Left hindlimb (tissue), 1 donor: ENCODE data around the gene SLC22A4.

Experiments
- DNase-seq: peaks from one replicate; pipeline ENCODE4 v3.0.0-alpha.2; 2018

Gene SLC22A4

GRCh38 chr5:132300577-132301343 lies 6.6 kb downstream of the SLC22A4 start:
- no peak for DNase-seq

GRCh38 chr5:132301344-132302271 lies 7.4 kb downstream of the SLC22A4 start:
- DNase-seq = no peak

DNA sequence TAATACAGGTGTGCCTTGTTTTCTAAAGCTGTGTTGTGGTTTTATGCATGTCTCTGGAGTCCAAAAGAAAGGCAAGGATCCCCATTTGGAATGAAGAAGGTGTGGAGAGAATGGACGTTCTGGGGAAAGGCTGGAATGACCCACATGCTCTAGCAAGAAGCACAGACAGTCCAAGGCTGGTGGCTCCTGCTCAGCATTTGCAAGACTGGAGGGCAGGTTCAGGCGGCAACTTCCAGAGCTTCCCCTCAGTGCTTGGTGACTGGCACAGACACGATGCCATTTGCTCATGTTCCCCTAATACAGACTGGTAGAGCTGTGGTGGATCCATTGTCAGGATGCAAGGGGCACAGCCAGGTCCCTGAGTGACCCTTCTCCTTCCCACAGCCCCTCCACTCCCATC lies 8.2 kb downstream of the SLC22A4 start:
- no peak for DNase-seq

- no peak for DNase-seq
These were observed 9.4 kb downstream of the SLC22A4 start for GRCh38 chr5:132303589-132303988.

DNA sequence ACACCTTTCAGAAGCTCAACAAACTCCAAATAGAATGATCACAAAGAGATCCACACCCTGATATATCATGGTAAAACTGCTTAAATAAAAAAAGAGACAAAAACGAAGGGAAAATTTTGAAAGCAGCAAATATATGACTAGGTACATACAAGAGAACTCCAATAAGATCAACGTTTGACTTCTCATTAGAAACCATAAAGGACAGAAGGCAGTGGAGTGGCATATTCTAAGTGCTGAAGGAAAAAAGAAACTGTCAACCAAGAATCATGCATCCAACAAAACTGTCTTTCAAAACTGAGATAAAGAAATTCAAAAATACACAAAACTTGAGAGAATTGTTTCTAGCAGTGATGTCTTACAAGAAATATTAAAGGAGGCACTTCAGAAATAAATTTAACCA lies 11.2 kb downstream of the SLC22A4 start:
- DNase-seq = no peak

- no peak for DNase-seq
These were observed 14.5 kb downstream of the SLC22A4 start for GRCh38 chr5:132308701-132309100.

DNA sequence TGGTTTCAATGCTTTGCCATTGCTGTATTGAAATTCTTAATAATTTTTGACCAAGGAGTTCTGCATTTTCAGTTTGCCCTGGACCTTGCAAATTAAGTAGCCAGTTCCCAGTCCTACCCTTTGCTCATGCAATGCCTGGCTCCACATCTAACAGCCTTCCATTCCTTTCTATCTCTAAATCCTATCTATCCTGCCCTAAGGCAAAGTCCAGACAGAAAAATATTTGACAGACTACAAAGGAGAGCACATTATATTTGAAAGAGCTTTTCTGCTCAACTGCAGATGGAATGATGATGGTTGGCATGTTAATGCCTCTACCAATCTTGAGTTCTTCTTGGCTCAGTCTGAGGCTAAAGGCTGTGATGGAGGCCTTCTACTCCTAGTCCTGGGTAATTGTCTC lies 15.5 kb downstream of the SLC22A4 start:
- no peak for DNase-seq

GRCh38 chr5:132310141-132310834 lies 16.1 kb downstream of the SLC22A4 start:
- no peak for DNase-seq

DNA sequence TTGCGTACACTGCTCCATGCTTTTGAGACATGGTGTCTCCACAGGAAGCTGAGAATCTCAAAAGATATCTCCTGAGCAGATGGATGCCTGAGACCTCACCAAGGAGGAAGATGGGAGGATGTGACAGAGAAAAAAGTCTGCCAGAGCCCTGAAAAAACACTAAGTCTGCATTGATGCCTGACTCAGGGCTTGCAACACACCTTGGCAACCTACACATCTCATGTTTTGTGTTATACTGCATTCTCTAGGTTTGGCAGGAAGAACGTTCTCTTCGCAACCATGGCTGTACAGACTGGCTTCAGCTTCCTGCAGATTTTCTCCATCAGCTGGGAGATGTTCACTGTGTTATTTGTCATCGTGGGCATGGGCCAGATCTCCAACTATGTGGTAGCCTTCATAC lies 19.2 kb downstream of the SLC22A4 start:
- no peak for DNase-seq

DNA sequence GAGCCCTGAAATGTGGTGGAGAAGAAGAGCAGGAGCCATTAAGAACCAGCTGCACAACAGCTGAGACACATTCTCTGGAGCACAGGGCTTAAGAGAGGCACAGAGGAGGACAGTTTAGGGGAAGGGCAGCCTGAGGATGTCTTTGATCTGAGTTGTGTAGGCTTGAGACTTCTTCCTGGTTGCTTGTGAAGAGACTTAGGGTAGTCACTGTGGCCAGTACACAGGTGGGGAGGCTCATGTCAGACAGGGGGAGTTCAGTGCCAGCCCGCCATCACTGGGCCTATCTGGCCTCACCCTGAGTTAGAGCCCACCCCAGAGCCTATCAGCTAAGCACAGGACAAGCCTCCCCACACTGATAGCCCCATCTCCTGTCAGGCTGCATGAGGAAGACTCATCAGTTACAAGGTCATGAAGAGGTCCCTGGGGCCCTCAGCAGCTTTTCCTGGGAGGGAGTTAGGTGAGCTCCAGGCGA lies 19.8 kb downstream of the SLC22A4 start:
- DNase-seq = no peak

DNA sequence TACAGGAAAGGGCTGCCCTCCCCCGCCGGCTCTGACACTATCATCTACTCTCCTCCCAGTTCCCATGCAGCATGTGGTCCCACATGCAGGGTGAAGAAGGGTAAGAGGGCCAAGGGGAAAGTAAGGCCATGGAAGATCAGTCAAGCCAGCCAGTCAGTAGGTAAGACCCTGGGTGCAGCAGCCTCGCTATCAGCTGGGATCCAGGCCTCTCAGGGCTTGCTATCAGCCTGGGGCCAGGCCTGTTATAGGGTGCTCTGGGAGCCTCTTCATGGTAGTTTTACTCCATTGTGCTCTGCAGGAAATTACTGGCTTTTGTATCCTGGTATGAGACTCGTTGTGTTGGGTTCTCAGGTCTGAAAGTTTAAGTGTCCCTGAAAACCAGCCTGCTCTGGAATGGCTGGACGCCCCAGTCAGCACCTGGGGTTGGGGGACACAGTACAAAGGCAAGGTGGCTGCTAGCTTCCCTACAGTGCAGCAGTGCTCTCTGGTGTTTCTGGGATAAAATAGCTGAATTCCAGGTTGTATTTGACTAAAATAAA lies 21.4 kb downstream of the SLC22A4 start:
- DNase-seq = no peak

GRCh38 chr5:132319975-132320374 lies 25.8 kb downstream of the SLC22A4 start:
- DNase-seq = no peak

DNA sequence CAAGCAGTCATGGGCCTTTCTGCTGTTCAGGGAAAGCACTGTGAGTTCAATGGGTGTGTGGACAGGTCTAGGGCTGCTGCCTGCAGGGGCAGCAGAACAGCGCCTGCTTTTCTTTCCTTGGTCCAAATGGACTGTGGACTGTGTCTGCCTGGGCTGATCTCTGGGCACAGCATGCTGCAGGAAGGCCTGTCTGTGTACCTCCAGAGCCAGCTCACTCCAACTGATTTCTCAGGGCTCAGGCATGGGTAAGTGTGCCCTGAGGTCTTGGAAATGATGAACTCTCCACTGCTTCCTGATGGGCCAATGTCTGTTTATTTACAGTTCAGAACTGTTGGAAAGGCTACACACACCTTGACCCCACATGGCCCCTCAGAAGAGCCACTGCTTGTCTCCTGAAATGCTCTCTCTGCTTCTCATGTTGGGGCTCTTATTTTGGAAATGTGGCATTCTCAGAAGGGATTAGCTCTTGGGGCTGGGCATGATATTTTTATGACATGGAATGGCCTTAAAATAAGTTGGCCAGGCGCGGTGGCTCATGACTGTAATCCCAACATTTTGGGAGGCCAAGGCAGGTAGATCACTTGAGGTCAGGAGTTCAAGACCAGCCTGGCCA lies 27.0 kb downstream of the SLC22A4 start:
- no peak for DNase-seq

- DNase-seq = no peak
These were observed 28.1 kb downstream of the SLC22A4 start for GRCh38 chr5:132322266-132322665.

DNA sequence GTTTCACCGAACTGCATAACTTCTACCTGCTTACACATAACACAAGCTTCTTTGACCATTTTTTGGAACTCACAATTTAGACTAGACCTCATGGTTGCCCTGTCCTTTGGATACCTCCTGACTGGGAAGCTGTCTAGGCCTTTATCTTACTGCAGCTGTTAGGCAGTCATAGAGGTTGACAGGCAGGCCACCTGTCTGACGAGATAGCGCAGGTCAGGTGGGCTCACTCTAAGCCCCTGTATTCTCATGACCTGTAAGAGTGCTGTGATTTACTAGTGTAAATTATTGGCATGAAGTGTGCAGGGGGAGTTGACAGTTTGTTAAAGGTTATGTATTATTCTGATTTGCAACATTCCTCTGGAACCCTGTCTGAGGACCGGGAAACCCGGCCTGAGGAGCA lies 29.0 kb downstream of the SLC22A4 start:
- DNase-seq = no peak

- no peak for DNase-seq
These were observed 31.5 kb downstream of the SLC22A4 start for GRCh38 chr5:132325691-132326090.

GRCh38 chr5:132327252-132327955 lies 33.2 kb downstream of the SLC22A4 start:
- DNase-seq = no peak

DNA sequence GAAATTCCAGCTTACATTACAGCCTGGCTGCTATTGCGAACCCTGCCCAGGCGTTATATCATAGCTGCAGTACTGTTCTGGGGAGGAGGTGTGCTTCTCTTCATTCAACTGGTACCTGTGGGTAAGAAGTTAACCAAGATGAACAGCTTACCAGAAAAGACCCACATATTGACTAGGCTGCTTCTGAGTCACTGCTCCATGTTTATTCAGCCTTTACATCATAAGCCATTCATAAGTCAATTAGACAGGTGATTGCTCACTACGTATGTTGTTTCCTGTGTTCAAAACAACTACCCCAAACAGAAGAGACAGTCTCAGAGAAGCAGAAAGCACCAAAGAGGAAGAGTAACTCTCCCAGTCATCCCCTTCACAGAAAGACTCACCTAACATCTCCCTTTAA lies 40.6 kb downstream of the SLC22A4 start:
- DNase-seq = no peak

DNA sequence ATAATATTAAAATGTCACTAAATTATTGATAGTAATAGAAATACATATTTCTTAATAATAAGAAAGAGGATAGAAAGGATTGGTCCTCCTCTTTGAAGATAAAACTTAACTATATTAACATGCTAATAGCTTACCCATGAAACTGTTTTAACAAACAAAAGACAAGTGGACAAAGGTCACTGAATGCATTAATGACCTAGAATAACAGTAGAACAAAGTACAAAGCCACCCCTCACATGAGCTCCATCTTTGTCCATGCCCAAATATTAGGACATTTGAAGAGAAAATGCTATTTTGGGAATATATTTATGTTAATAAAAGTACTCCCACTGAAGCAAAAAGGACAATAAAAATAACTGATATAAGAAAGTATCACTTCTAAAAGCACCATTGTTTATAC lies 41.2 kb downstream of the SLC22A4 start:
- no peak for DNase-seq

- DNase-seq = no peak
These were observed 45.3 kb downstream of the SLC22A4 start for GRCh38 chr5:132339502-132339901.

DNA sequence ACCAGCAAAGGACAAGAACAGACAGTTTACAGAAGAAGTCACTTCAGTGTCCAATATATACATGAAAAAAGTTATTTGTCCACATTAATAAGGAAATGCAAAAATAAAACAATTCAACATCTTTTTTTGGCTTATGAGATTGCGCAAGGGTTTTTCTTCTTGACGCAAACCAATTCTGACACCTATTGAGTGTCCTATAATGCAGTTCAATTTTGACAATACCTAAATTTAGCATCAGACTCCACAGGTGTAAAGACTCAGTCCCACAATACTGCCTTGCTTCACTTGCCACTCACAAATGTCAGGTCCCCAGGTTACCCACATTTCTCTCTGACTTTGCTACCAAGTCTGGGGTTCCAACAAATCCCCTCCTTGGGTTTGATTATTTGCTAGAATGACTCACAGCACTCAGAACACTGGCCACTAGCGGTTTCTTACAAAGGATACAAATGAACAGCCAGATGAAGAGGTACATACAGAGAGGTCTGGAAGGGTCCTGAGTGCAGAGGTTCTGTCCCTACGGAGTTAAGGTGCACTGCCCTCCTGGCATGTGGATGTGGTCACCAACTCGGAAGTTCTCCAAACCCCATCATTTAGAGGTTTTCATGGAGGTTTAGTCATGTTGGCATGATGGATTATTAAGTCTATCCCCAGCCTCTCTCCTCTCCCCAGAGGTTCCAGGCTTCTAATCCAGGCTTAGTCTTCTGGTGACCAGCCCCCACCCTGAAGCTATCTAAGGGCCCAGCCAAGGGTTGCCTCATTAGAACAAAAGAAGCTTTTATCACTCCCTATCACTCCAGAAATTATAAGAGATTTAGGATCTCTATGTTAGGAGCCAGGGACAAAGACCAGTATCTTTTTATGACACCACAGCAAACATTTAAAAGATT lies 48.3 kb downstream of the SLC22A4 start:
- DNase-seq = no peak
